NCI-H82 treated with DMSO at 0.1 percent for 48 hours (cell line): ENCODE data around the gene EREG.
A peak's percentile ranks its signal among the peaks of the same experiment; 100 is the strongest.
"Not testable (repeated sequence)": the region's sequence is repeated elsewhere in the genome, so short reads cannot be mapped to it uniquely, and the experiment has no call there.

Source experiments
- DNase-seq: peaks from one replicate; lab custom pipeline; 2025; ENCODE audit not compliant: unreplicated experiment; lab: John Stamatoyannopoulos, UW

Gene EREG

DNA sequence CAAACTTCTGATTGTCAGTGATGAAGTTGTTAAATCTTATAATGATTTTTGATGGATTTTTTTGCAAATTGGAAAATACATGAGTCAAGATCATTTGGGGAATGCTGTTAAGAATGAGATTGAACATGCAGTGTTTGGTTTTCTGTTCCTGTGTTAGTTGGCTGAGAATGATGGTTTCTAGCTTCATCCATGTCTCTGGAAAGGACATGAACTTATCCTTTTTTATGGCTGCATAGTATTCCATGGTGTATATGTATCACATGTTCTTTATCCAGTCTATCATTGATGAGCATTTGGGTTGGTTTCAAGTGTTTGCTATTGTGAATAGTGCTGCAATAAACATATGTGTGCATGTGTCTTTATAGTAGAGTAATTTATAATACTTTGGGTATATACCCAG is 24.5 kb upstream of the EREG start:
- not testable (repeated sequence) for DNase-seq

DNA sequence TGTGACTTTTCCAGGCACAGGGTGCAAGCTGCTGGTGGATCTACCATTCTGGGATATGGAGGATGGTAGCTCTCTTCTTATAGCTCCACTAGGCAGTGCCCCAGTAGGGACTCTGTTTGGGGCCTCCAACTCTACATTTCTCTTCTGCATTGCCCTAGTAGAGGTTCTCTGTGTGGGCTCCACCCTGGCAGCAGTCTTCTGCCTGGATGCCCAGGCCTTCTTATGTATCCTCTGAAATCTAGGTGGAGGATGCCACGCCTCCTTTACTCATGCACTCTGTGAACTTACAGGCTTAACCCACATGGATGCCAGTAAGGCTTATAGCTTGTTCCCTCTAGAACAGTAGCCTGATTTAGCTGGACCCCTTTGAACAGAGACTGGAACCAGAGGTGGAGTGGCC is 20.9 kb upstream of the EREG start:
- DNase-seq, result no peak

DNA sequence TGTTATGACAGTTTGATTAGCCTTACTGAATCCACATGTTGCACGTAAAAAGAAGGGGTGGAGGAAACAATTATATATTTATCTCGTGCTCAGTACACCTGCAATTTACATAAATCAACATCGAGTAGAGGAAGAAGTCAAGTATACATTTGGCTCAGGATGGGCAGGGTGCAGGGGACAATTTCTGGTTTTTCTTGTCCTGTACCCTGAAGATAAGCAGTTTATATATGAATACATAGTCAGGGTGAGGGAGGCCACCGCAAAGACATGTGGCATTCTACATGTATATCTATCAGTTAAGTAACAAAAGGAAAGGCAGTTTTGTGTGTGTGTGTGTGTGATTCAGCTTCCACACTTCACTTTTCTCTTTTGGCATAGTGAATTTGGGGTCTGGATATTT is 11.1 kb upstream of the EREG start:
- no peak for DNase-seq

DNA sequence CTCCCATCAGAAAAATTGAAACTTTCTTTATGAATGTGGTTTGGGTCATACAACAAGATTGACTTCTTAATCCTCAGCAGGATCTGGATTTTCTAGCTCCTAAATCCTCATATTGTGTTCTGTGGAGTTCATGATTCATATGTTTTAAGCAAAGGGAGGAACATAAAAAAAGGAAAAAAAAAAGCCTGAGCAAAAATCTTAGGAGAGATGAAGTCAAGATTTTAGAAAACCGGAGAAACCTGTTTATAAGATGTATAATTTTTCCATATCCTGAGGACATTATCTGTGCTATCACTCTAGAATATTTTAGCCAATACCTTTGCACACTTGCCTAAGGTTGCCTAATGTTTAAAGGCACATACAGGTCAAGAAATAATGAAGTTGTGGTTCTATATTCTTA is 7.0 kb upstream of the EREG start:
- DNase-seq, result no peak

DNA sequence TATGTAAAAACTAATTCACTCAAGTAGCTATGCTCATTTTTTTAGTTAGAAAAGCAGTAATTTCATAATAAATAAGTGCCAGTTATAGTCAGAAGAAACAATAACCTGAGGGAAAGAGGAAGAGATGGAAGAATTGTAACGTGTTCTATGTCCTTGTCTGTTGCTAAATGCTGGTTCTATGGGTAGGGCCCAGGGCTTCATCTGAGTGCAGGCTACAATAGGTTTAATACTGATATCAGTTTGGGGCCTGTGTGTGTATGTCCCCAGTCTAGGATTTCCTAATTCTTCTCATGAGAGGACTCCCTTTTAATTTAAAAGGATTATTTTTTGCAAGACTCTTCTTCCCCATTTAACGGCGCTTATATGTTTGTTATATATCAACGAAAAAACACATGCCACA is 3.3 kb upstream of the EREG start:
- no peak for DNase-seq

DNA sequence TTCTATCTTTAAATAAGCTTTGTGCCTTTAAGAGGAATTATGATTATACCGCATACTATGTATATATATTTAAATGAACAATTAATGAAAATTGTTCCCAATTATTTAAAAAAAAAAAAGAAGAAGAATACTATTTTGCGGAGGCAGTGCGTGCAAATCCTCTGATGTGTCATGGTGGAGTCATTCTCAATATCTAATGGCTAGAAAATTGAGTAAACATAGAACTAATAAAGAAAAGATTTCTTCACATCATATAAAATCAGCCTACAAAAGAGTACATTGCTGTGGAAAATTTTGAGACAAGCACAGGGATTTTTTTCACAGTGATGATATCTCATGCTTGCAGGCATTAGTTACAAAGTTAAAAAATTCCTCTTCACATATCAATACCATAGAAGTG is 2.6 kb upstream of the EREG start:
- DNase-seq, result no peak

DNA sequence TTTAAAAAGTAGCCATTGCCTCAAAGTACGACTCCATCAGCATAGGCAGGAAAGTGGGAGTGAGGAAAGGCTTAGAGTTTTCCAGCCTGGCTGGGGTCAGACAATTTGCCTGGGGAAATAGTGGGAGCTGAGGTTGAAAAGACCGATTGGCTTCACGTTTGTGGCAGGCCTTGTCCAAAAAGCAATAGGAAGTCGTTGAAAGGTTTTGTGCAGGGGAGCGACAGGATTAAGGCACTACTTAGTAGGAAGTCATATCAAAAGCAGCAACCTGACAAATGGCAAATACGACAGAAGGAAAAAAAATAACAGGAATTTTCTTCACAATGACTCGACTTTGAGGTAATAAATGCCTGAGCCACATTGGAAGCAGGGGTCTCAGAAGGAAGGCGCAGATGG is 691 bp upstream of the EREG start:
- DNase-seq, result no peak

DNA sequence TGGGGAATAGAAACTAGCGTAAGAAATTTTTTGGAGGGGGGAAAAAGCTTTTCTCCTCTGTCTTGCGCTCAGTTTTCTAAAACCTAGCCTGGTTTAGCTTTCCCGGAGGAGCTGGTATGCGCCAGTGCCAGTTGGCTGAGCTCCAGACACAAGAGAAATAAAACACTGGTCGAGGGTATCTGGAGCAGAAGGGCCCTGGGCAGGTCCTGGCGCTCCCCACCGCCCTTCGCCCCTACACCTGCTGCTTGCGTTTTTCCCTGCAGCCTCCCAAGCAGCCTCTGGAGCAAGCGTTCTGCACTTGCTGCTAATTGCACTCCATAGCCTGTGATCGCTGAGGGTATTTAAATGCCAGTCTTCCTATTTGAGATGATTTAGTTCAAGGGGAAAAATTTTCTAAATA is 816 bp downstream of the EREG start:
- no peak for DNase-seq

DNA sequence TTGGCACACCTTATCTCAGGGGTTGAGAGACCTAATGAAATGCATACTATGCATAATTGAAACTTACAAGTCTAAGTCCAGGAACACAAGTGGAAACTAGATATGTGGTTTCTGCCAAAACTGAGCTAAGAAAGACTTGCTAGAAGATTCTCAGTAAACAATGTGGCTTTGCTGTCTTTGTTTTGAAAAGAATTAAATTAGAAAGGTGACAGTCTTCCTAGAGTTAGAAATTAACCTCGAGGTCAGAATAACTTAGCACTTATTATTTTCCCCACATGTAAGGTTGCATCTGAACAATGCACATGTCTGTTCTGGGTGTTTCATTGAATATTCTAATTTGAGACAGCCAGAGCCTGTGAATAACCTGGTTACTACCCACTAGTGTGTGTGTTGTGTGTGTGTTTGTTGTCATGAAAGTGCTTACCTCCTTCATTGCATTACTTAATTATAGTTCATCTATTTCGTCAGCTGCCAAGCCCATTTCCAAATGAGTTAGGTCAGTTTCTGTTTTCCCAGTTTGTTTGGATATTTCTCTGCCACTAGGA is 1.5 kb downstream of the EREG start:
- no peak for DNase-seq

DNA sequence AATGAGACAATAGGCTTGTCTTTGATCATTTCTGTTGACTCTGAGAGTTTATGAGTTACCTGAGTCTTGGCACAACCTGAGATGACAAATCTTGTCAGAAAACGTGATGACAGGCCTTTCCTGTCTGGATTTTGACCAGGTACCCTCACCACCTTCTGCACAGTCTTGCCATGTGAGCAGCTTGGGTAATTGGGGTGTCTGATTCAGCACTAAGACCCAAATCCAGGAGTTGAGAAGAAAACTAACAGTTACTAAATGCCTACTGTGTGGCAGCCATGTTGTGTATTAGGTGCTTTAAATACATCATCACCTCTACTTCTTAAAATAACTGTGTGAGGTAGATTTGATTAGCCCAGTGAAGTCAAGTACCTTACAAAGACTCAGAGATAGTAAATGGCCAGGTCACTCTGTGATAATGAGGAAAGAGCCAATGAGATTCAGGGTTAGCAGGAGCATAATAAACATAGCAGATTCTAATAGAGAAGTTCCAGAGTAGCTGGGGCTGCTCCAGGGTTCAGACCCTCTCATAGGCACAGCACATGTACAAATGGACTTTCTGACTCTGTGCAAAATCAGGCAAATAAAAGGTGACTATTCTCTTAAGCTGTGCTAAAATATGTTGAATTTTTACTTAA is 2.8 kb downstream of the EREG start:
- DNase-seq, result no peak

DNA sequence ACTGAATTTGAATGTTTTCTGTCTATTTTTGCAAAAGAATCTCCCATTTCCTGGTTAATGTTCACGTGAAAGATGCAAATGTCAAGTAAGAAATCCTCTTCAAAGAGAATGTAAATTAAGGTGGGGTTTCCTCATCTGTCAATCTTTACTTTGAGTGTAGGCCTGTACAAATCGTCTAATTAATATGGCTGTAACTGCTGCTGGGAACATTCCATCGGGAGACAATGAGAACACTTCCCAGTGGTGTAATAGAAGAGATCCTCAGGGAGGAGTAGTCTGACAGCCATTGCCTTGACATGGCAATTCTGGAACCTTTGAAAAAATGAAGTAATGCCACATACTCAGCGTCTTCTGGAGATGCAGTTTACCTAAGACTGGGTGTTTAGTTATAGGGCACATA is 3.7 kb downstream of the EREG start:
- no peak for DNase-seq

DNA sequence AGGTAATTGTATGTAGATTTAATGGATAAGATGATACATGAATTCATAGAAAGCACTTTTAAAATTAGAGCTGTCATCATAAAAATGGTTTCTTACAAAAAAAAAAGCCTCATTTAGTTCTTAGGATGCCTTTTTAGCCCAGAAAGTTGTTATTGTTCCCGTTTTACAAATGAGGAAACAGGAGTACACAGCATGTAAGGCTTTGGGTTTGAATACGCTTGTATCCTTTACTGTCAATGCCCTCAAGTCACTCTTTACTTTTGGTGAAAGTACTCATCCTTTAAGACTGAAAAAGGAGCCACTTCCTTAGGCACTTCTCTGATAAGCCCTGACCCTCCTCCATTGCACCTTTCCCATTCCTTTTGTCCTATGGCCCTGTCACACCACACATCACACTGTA is 4.9 kb downstream of the EREG start:
- no peak for DNase-seq

DNA sequence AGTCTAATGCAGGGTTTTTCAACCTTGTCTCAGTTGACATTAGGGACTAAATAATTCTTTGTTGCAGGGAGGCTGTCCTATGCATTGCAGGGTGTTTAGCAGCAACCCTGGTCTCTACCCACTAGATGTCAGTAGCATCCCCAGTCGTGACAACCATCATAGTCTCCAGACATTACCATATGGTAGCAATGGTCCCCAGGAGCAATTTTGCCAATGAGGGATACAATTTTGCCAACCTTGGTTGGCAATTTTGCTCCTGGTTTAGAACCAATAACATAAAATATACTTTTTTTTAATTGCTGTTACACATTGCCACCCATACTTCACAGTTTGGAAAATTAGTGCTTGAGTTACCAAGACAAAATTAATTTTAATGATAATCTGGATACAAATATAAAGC is 6.0 kb downstream of the EREG start:
- DNase-seq, result no peak

DNA sequence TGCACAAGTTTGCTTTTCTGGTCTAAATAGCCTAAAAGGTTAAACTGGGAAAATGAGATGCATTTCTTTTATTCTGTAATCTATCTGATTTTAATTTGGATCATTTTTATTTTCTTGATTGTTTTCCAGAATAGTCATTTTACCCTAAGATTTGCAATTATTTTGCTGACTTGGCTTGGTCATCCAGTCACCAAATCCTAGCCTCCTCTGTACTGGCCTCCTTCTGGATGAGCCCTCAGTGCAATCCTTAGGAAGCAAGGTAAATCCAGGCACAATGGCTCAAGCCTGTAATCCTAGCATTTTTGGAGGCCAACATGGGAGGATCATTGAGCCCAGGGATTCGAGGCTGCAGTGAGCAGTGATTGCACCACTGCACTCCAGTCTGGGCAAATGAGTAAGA is 9.2 kb downstream of the EREG start:
- DNase-seq, result no peak

DNA sequence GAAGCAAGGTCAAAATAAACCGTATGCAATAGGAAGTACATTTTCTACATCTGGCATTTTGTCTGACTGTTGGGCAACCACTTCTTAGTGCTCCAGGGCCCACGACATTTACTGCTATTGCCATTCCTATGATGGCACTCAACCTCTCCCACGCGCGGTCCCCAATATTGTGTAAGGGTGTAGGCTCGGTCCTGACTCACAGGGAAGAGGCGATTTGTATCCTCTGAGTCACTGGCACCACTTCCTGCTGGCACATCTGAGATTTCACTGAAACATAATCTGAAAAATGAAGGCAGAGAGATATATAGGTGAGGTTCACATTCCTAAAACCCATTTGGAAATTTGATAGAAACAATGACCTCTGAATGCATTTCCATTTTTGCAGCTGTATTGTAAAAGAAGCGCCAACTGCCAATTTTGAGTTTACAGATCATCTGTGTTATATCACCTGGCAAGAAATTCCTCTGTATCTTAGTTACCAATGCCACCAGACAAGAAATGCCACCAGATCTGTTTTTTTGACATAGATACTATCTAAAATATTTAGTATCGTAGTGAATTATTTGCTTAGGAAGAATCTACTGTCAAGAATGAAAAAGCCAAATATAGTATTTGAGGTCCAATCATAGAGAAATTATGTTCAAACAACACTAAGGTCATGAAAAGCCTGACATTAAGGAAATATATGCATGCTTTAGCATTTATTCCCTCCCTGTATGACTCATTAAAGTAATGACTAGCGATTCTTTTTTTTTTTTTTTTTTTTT is 9.8 kb downstream of the EREG start:
- DNase-seq, result no peak

DNA sequence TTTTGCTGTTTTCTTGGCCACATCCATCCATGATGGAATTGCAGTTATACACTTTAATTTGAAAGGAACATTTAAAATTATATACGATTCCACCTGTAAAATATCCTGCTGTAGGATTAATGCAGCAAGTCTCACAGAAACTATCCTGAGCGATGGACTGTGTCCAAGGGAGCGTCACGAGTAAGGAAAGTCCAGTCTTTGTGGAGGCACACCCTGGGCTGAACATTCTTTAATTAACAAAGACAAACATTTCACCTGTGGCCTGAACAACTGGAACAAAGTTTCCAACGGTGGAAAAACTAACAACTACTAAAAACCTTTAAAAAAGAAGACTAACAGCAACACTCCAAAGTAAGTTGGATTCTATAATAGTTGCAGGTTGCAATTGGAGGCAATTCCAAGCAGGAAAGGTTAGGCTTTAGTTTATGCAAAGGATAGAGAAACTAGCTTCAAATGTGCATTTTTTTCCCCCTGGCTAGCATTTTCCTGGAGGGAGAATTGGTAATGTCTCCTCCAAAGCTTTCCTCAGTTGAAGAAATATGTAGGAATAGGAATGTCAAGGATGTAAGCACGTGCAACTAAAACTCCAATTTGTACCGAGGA is 11.0 kb downstream of the EREG start:
- DNase-seq, result no peak

DNA sequence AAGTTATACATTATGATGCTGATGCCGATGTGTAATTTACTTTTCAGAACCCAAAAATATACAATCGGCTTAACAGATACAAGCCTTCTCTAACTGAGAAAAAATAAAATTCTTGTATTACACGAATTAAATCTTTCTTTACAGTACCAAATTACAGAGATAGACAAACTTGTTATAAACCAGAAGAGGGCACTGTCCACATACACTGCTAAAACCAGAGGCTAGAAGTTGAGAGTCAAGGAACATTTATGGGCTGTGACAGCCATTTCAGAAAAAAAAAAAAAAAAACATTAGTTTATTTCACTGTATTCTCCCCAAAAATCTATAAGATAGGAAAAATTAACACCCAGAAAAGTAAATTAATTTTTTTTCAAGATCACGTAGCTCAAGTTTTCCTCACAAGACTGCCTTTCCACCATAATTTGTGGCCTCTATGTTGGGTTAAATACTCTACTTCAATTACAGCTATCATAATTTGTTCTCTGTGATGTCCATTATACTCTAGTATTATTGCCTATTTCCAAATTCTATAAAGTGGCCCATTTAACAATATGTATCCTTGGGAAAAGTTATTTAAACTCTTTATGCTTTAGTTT is 12.0 kb downstream of the EREG start:
- DNase-seq, result peak; percentile 19

DNA sequence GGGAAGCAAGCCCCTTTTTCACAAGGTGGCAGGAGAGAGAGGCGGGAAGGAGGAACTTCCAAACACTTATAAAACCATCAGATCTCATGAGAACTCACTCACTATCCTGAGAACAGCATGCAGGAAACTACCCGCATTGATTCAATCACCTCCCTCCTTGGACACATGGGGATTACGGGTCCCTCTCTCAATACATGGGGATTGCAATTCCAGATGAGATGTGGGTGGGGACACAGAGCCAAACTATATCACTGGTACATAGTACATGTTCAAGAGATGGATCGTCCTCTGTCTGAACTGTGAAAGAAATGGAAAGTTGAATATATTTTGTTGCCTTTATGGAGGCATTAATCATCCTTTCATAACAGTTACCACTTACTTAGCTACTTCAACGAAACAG is 12.8 kb downstream of the EREG start:
- DNase-seq, result no peak

DNA sequence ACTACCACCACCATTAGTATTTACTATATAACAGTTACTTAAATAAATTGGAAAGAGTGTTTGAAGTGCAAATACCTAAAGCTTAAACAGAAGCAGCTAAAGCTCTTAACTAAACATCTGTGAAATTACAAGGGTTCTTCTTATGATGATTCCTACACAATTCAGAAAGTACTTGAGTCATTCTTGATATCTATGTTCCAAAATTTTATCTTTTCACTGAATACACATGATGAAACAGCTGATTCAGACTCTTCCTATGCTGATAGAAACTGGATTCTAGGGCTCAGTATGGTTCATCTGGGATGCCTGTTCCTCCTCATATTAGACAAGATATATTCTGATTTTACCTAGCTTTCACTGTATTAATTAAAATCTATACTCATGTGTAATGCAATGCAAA is 13.6 kb downstream of the EREG start:
- no peak for DNase-seq

DNA sequence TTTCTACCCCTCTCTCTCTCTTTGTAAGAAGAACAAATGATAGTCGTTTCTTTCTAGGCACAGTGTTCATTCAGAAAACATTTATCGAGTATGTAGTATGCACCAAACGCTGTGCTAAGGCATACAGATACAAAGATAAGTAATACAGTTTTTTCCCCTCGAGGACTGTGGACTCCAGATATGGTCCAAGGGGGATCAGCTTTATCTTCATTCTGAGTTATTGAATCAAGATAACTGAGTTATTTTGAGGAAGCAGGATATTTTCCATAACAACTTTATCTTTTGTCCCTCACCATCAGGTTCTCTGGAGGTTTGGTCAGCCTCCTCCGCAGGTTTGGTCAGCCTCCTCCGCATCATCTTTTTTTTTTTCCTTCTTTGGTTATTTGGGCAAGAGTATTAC is 15.0 kb downstream of the EREG start:
- no peak for DNase-seq

DNA sequence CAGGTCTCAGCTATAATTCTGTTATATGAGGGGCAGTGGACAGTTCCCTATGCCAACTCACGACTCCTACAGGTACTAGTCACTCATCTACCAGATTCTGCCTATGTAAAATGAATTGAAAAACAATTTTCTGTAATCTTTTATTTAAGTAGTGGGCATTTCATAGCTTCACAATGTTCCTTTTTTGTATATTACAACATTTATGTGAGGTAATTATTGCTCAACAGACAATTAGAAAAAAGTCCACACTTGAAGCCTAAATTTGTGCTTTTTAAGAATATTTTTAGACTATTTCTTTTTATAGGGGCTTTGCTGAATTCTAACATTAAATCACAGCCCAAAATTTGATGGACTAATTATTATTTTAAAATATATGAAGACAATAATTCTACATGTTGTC is 20.4 kb downstream of the EREG start:
- no peak for DNase-seq

DNA sequence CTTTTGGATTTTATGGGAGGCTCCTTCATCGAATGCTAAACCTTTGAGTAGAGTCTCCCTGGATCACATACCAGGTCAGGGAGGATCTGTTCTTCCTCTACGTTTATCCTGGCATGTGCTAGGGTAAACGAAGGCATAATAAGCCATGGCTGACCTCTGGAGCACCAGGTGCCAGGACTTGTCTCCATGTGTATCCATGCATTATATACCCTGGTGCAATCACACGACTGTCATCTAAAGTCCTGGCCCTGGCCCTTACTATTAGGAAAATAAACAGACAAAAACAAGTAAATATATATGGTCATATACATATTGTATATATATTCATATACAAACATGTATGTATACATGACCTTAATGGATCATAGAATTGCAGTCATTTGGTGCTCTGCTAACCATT is 21.2 kb downstream of the EREG start:
- no peak for DNase-seq
